ENCODE results near the gene KRT76. TPM values are rescaled to one million over a fixed set of nuclear protein-coding genes. Genes with fewer than 3 reads are reported as not detected.

Gene KRT76
- total and polyA plus RNA-seq, 2 experiments from 2014 or later = not detected

GRCh38 chr12:52820521-52820920 is 43.4 kb upstream of the KRT76 start:
- Mint-ChIP-seq H3K4me3 (no peak overlapping the region), H3K27ac (no peak overlapping the region), H3K27me3 (ENCODE audit: insufficient read depth, low read depth, poor library complexity) (peaks cover 4% of the 10 kb centered on the region), H3K36me3 (ENCODE audit: low read depth) (no peaks in the 10 kb centered on the region), H3K4me1 (no peaks in the 10 kb centered on the region), H3K9me3 (no peaks in the 10 kb centered on the region)
- Histone ChIP-seq H3K27me3 (ENCODE audit: insufficient read depth) (no peaks in the 10 kb centered on the region), H3K4me1 (ENCODE audit: insufficient read depth) (no peaks in the 10 kb centered on the region), H3K9me2 (ENCODE audit: insufficient read depth) (no peaks in the 10 kb centered on the region), H3K4me2 (no peak overlapping the region), H3K4me3 (no peak overlapping the region), H3F3A (replicated peaks; ENCODE audit: low read depth) (no peaks in the 10 kb centered on the region), H2AFZ (no peak overlapping the region), H3K36me3 (ENCODE audit: insufficient read depth) (no peaks in the 10 kb centered on the region), H3K27ac (ENCODE audit: low read depth) (no peak overlapping the region), H4K20me1 (replicated peaks; ENCODE audit: insufficient read depth) (no peaks in the 10 kb centered on the region), H3K79me2 (replicated peaks; ENCODE audit: insufficient read depth) (no peaks in the 10 kb centered on the region)
- ATAC-seq = no peak
- DNase-seq (ENCODE audit: low spot score) = no peak
- TF ChIP-seq, protein P1, sequence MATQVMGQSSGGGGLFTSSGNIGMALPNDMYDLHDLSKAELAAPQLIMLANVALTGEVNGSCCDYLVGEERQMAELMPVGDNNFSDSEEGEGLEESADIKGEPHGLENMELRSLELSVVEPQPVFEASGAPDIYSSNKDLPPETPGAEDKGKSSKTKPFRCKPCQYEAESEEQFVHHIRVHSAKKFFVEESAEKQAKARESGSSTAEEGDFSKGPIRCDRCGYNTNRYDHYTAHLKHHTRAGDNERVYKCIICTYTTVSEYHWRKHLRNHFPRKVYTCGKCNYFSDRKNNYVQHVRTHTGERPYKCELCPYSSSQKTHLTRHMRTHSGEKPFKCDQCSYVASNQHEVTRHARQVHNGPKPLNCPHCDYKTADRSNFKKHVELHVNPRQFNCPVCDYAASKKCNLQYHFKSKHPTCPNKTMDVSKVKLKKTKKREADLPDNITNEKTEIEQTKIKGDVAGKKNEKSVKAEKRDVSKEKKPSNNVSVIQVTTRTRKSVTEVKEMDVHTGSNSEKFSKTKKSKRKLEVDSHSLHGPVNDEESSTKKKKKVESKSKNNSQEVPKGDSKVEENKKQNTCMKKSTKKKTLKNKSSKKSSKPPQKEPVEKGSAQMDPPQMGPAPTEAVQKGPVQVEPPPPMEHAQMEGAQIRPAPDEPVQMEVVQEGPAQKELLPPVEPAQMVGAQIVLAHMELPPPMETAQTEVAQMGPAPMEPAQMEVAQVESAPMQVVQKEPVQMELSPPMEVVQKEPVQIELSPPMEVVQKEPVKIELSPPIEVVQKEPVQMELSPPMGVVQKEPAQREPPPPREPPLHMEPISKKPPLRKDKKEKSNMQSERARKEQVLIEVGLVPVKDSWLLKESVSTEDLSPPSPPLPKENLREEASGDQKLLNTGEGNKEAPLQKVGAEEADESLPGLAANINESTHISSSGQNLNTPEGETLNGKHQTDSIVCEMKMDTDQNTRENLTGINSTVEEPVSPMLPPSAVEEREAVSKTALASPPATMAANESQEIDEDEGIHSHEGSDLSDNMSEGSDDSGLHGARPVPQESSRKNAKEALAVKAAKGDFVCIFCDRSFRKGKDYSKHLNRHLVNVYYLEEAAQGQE (IDR thresholded peaks at IDR 0.05; ENCODE audit: unreplicated experiment) = no peak
- TF ChIP-seq ZNF462 (CRISPR knock-in tag; IDR thresholded peaks at IDR 0.05) (no peak), ETS1 (IDR thresholded peaks at IDR 0.05) (no peak), POLR2AphosphoS5 (IDR thresholded peaks at IDR 0.05; ENCODE audit: low read depth) (no peak), STAT1 (IDR thresholded peaks at IDR 0.05; ENCODE audit: unreplicated experiment) (no peak)

Data from GM23338 (cell line).